ENCODE measurements around the gene PDXDC1. TPM values are rescaled to one million over a fixed set of nuclear protein-coding genes. Genes with fewer than 3 reads are reported as not detected.
A peak's percentile ranks its signal among the peaks of the same experiment; 100 is the strongest.
"Not testable (repeated sequence)": the region's sequence is repeated elsewhere in the genome, so short reads cannot be mapped to it uniquely, and the experiment has no call there.

PDXDC1 gene
- total RNA-seq, 1 experiment from 2014 or later = 62.6 TPM

GRCh38 chr16:14974331-14974655, 533 bp upstream of the PDXDC1 start:
- Histone ChIP-seq H3K4me2 (ENCODE audit: low read length) (peak overlapping the region; percentile 87), H2AFZ (ENCODE audit: low read length) (peak overlapping the region; percentile 89), H3K9ac (ENCODE audit: low read length) (peak overlapping the region; percentile 93), H3K4me3 (ENCODE audit: low read length) (peak overlapping the region; percentile 77), H3K79me2 (ENCODE audit: low read length) (peaks cover 40% of the 10 kb centered on the region)
- H3K27ac ChIP-seq (ENCODE audit: low read length); CTCF ChIA-PET; BruUV-seq (replicated peaks); intact Hi-C loops (cut with micrococcal nuclease); H3F3A ChIP-seq (ENCODE audit: low read length, unreplicated experiment); H3K9me2 ChIP-seq (replicated peaks; ENCODE audit: low read length); POLR2A ChIA-PET (ENCODE audit: unreplicated experiment); H4K20me1 ChIP-seq (ENCODE audit: low read length); H3K4me1 ChIP-seq (ENCODE audit: insufficient read depth, low read length); H3K36me3 ChIP-seq (ENCODE audit: low read depth, low read length); H3K9me3 ChIP-seq (ENCODE audit: low read length); H3K27me3 ChIP-seq (ENCODE audit: low read length): not testable (repeated sequence)
- DNase-seq (peak; percentile 66), ATAC-seq (peak; percentile 1; the same call in 1 of the 2 replicates)

DNA sequence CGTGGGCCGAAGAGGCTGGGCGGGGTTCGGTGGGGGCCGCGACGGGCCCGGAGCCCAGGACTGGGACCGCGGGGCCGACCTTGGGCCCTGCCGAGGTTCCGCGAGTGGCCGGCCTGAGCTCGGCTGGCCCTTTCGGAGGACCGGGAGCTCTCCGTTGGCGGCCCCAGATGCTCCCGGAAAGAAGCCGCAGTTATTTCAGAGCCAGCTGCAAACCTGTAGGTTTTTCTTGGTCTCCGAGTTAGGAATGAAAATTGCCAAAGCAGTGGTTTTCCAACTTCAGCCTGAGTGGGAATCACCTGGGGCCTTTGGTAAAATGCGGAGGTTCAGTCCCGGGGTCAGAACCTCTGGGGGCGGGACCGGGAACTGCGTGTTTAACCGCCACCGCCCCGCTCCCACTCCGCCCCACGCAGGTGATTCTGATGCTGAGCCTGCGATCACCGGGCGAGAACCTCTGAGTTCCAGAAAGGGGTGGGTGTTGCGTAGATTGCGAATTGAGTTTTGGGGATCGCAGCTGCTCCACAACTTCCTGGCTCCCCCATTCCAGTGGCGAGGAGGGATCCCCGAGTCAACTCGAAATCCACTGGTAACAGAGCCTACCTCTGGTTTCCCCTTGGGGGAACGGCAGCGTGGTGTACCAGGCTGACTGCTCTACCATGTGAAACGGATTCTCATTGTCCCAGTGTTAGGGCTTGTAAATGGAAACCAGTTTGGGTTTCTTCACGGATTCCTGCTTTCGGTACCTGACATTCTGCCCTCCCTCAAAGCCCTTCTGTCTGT, 780 bp downstream of the PDXDC1 start:
- H3K9me2 ChIP-seq (replicated peaks; ENCODE audit: low read length); POLR2A ChIA-PET (ENCODE audit: unreplicated experiment); H3F3A ChIP-seq (ENCODE audit: low read length, unreplicated experiment); BruUV-seq (replicated peaks); intact Hi-C loops (cut with micrococcal nuclease); H3K4me1 ChIP-seq (ENCODE audit: insufficient read depth, low read length); H3K27me3 ChIP-seq (ENCODE audit: low read length); H3K9me3 ChIP-seq (ENCODE audit: low read length); H4K20me1 ChIP-seq (ENCODE audit: low read length); H3K36me3 ChIP-seq (ENCODE audit: low read depth, low read length); CTCF ChIA-PET: not testable (repeated sequence)
- DNase-seq (peak; percentile 23), ATAC-seq (peak; percentile 30)
- H3K9ac ChIP-seq (ENCODE audit: low read length) = peak overlapping the region; percentile 93
- peaks cover 53% of the 10 kb centered on the region for H3K79me2 ChIP-seq (ENCODE audit: low read length)
- H3K4me3 ChIP-seq (ENCODE audit: low read length) = peak overlapping the region; percentile 77
- peak overlapping the region; percentile 42 for H3K27ac ChIP-seq (ENCODE audit: low read length)
- peak overlapping the region; percentile 87 for H3K4me2 ChIP-seq (ENCODE audit: low read length)
- H2AFZ ChIP-seq (ENCODE audit: low read length) = peak overlapping the region; percentile 89

DNA sequence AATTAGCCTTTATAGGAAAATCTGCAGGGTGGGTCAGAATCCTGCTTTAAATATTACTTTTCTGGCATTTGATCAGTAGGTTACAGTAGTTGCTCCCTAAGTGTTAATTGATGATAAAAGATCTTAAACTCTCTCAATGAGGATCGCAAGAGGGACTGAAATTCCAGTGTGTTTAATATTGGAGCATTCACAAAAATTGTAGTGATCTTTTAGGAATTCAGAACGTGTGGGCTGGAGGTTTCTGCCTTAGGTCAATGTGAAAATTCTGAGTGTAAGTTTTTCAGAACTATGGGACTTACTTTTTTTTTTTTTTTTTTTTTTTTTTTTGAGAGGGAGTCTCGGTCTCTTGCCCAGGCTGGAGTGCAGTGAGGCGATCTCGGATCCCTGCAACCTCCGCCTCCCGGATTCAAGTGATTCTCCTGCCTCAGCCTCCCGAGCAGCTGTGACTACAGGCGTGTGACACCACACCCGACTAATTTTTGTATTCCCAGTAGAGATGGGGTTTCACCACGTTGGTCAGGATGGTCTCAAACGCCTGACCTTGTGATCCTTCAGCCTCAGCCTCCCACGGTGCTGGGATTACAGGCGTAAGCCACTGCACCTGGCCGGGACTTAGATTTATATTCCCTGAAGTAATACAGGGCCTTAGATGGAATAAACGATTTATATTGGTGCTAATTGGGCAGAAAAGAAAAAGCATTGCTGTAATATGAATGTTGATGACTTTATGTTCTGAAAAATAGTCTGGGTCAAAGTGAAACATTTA, 2.3 kb downstream of the PDXDC1 start:
- H3K27me3 ChIP-seq (ENCODE audit: low read length); H3K27ac ChIP-seq (ENCODE audit: low read length); H2AFZ ChIP-seq (ENCODE audit: low read length); H3F3A ChIP-seq (ENCODE audit: low read length, unreplicated experiment); CTCF ChIA-PET; H3K4me1 ChIP-seq (ENCODE audit: insufficient read depth, low read length); intact Hi-C loops (cut with micrococcal nuclease); H3K9me3 ChIP-seq (ENCODE audit: low read length); DNase-seq; H3K9ac ChIP-seq (ENCODE audit: low read length); H3K9me2 ChIP-seq (replicated peaks; ENCODE audit: low read length); ATAC-seq; H3K36me3 ChIP-seq (ENCODE audit: low read depth, low read length); BruUV-seq (replicated peaks); POLR2A ChIA-PET (ENCODE audit: unreplicated experiment): not testable (repeated sequence)
- H3K4me3 ChIP-seq (ENCODE audit: low read length) = peak overlapping the region; percentile 77
- peaks cover 12% of the 10 kb centered on the region for H4K20me1 ChIP-seq (ENCODE audit: low read length)
- peaks cover 67% of the 10 kb centered on the region for H3K79me2 ChIP-seq (ENCODE audit: low read length)
- peak overlapping the region; percentile 87 for H3K4me2 ChIP-seq (ENCODE audit: low read length)

GRCh38 chr16:14978281-14978680, 3.5 kb downstream of the PDXDC1 start:
- ATAC-seq; H2AFZ ChIP-seq (ENCODE audit: low read length); DNase-seq; POLR2A ChIA-PET (ENCODE audit: unreplicated experiment); H3F3A ChIP-seq (ENCODE audit: low read length, unreplicated experiment); H3K27me3 ChIP-seq (ENCODE audit: low read length); H3K4me2 ChIP-seq (ENCODE audit: low read length); BruUV-seq (replicated peaks); CTCF ChIA-PET; intact Hi-C loops (cut with micrococcal nuclease); H3K9me3 ChIP-seq (ENCODE audit: low read length); H3K9ac ChIP-seq (ENCODE audit: low read length); H3K4me3 ChIP-seq (ENCODE audit: low read length); H3K9me2 ChIP-seq (replicated peaks; ENCODE audit: low read length); H3K27ac ChIP-seq (ENCODE audit: low read length); H3K4me1 ChIP-seq (ENCODE audit: insufficient read depth, low read length); H3K36me3 ChIP-seq (ENCODE audit: low read depth, low read length): not testable (repeated sequence)
- Histone ChIP-seq H3K79me2 (ENCODE audit: low read length) (peaks cover 76% of the 10 kb centered on the region), H4K20me1 (ENCODE audit: low read length) (peaks cover 12% of the 10 kb centered on the region)

DNA sequence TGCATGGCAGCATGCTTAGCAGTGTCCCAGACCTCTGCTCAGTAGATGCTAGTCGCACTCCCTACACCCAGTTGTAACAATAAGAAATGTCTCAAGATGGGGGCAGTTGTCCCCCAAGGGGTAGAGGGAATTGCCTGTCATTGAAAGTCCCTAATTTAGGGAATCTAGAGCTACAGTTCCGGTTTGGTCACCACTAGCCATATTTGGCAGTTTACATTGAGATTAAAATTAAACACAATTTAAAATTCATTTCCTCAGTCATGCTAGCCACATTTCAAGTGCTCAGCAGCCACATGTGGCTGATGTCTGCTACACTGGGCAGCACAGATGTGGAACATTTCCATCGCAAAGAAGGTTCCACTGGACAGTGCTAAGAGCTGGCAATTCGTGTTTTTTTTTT, 4.1 kb downstream of the PDXDC1 start:
- BruUV-seq (replicated peaks); H3K4me1 ChIP-seq (ENCODE audit: insufficient read depth, low read length); H3K4me2 ChIP-seq (ENCODE audit: low read length); H3F3A ChIP-seq (ENCODE audit: low read length, unreplicated experiment); H3K9me3 ChIP-seq (ENCODE audit: low read length); H3K4me3 ChIP-seq (ENCODE audit: low read length); H3K9me2 ChIP-seq (replicated peaks; ENCODE audit: low read length); intact Hi-C loops (cut with micrococcal nuclease); H3K27me3 ChIP-seq (ENCODE audit: low read length); DNase-seq; ATAC-seq; CTCF ChIA-PET; H3K9ac ChIP-seq (ENCODE audit: low read length); POLR2A ChIA-PET (ENCODE audit: unreplicated experiment); H3K36me3 ChIP-seq (ENCODE audit: low read depth, low read length); H3K27ac ChIP-seq (ENCODE audit: low read length); H2AFZ ChIP-seq (ENCODE audit: low read length): not testable (repeated sequence)
- Histone ChIP-seq H3K79me2 (ENCODE audit: low read length) (peaks cover 81% of the 10 kb centered on the region), H4K20me1 (ENCODE audit: low read length) (peaks cover 12% of the 10 kb centered on the region)

- H3K27me3 ChIP-seq (ENCODE audit: low read length); H3K4me3 ChIP-seq (ENCODE audit: low read length); H3K4me1 ChIP-seq (ENCODE audit: insufficient read depth, low read length); H3K9ac ChIP-seq (ENCODE audit: low read length); DNase-seq; H3K9me2 ChIP-seq (replicated peaks; ENCODE audit: low read length); H3K4me2 ChIP-seq (ENCODE audit: low read length); CTCF ChIA-PET; H3K36me3 ChIP-seq (ENCODE audit: low read depth, low read length); BruUV-seq (replicated peaks); POLR2A ChIA-PET (ENCODE audit: unreplicated experiment); H2AFZ ChIP-seq (ENCODE audit: low read length); H3F3A ChIP-seq (ENCODE audit: low read length, unreplicated experiment); H3K9me3 ChIP-seq (ENCODE audit: low read length); intact Hi-C loops (cut with micrococcal nuclease); ATAC-seq; H3K27ac ChIP-seq (ENCODE audit: low read length): not testable (repeated sequence)
- Histone ChIP-seq H3K79me2 (ENCODE audit: low read length) (peaks cover 85% of the 10 kb centered on the region), H4K20me1 (ENCODE audit: low read length) (peaks cover 12% of the 10 kb centered on the region)
Measured at GRCh38 chr16:14981234-14981633, 6.4 kb downstream of the PDXDC1 start.
